A549 (cell line): ENCODE results near the gene WFS1.

Experiments
- BCL3 ChIP-seq: fragments of >200 bp; sonication (Bioruptor Twin); formaldehyde crosslinking; IDR thresholded peaks from 3 replicates; pipeline ENCODE4 v1.6.1; 2016
- CTCF ChIP-seq: fragments of >200 bp; sonication (Bioruptor Twin); formaldehyde crosslinking; IDR thresholded peaks from 3 replicates; pipeline ENCODE4 v1.5.1; 2016
- EP300 ChIP-seq, 2 experiments: fragments of >200 bp; sonication (Bioruptor Twin); formaldehyde crosslinking; IDR thresholded peaks; 2 replicates in 1 of 2; 3 replicates in 1 of 2; pipeline ENCODE4 v1.6.1; 2016 to 2017
- HDAC2 ChIP-seq: fragments of 200-600 bp; sonication (generic); IDR thresholded peaks from 2 replicates; pipeline ENCODE4 v1.6.1; 2016
- KDM1A ChIP-seq: fragments of 200-600 bp; sonication (generic); IDR thresholded peaks from 2 replicates; pipeline ENCODE4 v1.6.1; 2016; ENCODE audit warnings: low read depth, mild to moderate bottlenecking
- MAFK ChIP-seq: fragments of 450-650 bp; IDR thresholded peaks from 2 replicates; pipeline ENCODE4 v1.6.1; 2014; ENCODE audit not compliant: partially characterized antibody
- POLR2A ChIP-seq: IDR thresholded peaks from 2 replicates; pipeline ENCODE4 v1.6.1; 2012; ENCODE audit warnings: mild to moderate bottlenecking, low read length

GRCh38 chr4:6295495-6295894 is 25.8 kb downstream of the WFS1 start:
- no peak for TF ChIP-seq KDM1A
- TF ChIP-seq BCL3 = no peak
- no peak for TF ChIP-seq HDAC2
- TF ChIP-seq MAFK = no peak
- no peak for TF ChIP-seq CTCF
- no peak for TF ChIP-seq EP300 (IDR thresholded peaks at IDR 0.05)
- TF ChIP-seq POLR2A = no peak
